Stimulated activated CD4-positive, alpha-beta T cell treated with anti-CD3 and anti-CD28 coated beads, Interleukin-1b, Interleukin-23, amount 100 ng/mL, for 4 hours (primary cell): Measurements from ENCODE around the gene TDP2.

Experiments
- DNase-seq, 2 donors: peaks; one replicate each; pipeline ENCODE4 v3.0.0-alpha.2; 2020; ENCODE audit warnings: low read depth in 2 of 2

Gene TDP2

GRCh38 chr6:24666641-24667377 lies at the start of gene TDP2, which contains the start of gene ACOT13:
Gene TDP2 (minus strand): TSS chr6:24666899. CDS start chr6:24666862, 37 bp downstream.
Gene ACOT13 (plus strand): TSS chr6:24667077. CDS start chr6:24667264, 187 bp downstream.
- DNase-seq = peak; percentile 91 to 92

GRCh38 chr6:24710519-24711303 lies 44.0 kb upstream of the TDP2 start:
- no peak for DNase-seq

GRCh38 chr6:24709014-24709711 lies 42.5 kb upstream of the TDP2 start:
- no peak for DNase-seq

- no peak for DNase-seq
Measured at GRCh38 chr6:24708612-24709011, 41.9 kb upstream of the TDP2 start.

GRCh38 chr6:24704468-24704867 lies 37.8 kb upstream of the TDP2 start:
- DNase-seq = no peak

GRCh38 chr6:24702720-24703282 lies 36.1 kb upstream of the TDP2 start:
- DNase-seq = no peak

GRCh38 chr6:24699521-24700359 lies 33.0 kb upstream of the TDP2 start:
- DNase-seq = no peak

- DNase-seq = no peak
Measured at GRCh38 chr6:24696097-24696496, 29.4 kb upstream of the TDP2 start.

- DNase-seq = peak; percentile 9 to 14
Measured at GRCh38 chr6:24695635-24696034, 28.9 kb upstream of the TDP2 start.

- no peak for DNase-seq
Measured at GRCh38 chr6:24694198-24694597, 27.5 kb upstream of the TDP2 start.

- no peak for DNase-seq
Measured at GRCh38 chr6:24692848-24693592, 26.3 kb upstream of the TDP2 start.

GRCh38 chr6:24692415-24692814 lies 25.7 kb upstream of the TDP2 start:
- DNase-seq = no peak

GRCh38 chr6:24692003-24692402 lies 25.3 kb upstream of the TDP2 start:
- DNase-seq = no peak

- no peak for DNase-seq
Measured at GRCh38 chr6:24691550-24691949, 24.9 kb upstream of the TDP2 start.

- DNase-seq = no peak
Measured at GRCh38 chr6:24690593-24690992, 23.9 kb upstream of the TDP2 start.

GRCh38 chr6:24689964-24690363 lies 23.3 kb upstream of the TDP2 start:
- DNase-seq = no peak

- DNase-seq = no peak
Measured at GRCh38 chr6:24686946-24687345, 20.2 kb upstream of the TDP2 start.

- DNase-seq = no peak
Measured at GRCh38 chr6:24686408-24686807, 19.7 kb upstream of the TDP2 start.

GRCh38 chr6:24683297-24684296 lies 16.9 kb upstream of the TDP2 start:
- no peak for DNase-seq
